Ovary (tissue), 3 donors: Measurements from ENCODE around the gene USP2.

Experiments used
- CTCF ChIP-seq, 3 donors: fragments of 450-650 bp in 2 of 3; fragments of 200-600 bp in 1 of 3; IDR thresholded peaks; one replicate each; pipeline versions ENCODE4 v1.5.1 to v1.8.0; 2016 to 2022; ENCODE audit warnings: antibody characterized with exemption in 3 of 3, mild to moderate bottlenecking in 1 of 3
- POLR2A ChIP-seq: fragments of 450-650 bp; IDR thresholded peaks from one replicate; pipeline ENCODE4 v1.6.1; 2017; ENCODE audit warnings: antibody characterized with exemption, mild to moderate bottlenecking, moderate library complexity
- donor health status: DM: no; HTN: no; CAD: no.

GRCh38 chr11:119307974-119308373 is 73.5 kb downstream of the USP2 start:
- TF ChIP-seq CTCF (IDR thresholded peaks at IDR 0.05), result no peak
- TF ChIP-seq POLR2A, result no peak
